Measurements from ENCODE around the gene CTNND2. TPM values are rescaled to one million over a fixed set of nuclear protein-coding genes. Genes with fewer than 3 reads are reported as not detected.

CTNND2 gene
- polyA plus RNA-seq, 1 donor from 2014 or later = not detected

DNA sequence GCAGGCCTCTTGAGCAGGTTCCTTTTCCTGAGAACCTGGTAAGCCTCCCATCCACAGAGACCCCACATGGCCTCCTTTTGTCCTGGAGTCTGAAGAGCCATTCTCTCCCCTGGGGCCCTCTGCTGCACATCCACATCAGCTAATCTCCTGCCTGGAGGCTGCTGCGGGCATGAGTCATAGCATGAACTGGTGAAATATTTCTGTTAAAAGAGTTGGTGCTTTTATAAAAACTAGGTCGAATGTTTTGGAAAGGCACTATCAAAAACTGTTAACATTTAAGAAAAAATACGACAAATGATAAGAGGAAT lies 399.4 kb downstream of the CTNND2 start:
- Mint-ChIP-seq H3K4me1 (no peaks in the 10 kb centered on the region), H3K27ac (no peak overlapping the region), H3K4me3 (no peak overlapping the region), H3K36me3 (no peaks in the 10 kb centered on the region), H3K27me3 (no peaks in the 10 kb centered on the region), H3K9me3 (peaks cover 0 to 2% (median 0%) of the 10 kb centered on the region in 3 donors)

DNA sequence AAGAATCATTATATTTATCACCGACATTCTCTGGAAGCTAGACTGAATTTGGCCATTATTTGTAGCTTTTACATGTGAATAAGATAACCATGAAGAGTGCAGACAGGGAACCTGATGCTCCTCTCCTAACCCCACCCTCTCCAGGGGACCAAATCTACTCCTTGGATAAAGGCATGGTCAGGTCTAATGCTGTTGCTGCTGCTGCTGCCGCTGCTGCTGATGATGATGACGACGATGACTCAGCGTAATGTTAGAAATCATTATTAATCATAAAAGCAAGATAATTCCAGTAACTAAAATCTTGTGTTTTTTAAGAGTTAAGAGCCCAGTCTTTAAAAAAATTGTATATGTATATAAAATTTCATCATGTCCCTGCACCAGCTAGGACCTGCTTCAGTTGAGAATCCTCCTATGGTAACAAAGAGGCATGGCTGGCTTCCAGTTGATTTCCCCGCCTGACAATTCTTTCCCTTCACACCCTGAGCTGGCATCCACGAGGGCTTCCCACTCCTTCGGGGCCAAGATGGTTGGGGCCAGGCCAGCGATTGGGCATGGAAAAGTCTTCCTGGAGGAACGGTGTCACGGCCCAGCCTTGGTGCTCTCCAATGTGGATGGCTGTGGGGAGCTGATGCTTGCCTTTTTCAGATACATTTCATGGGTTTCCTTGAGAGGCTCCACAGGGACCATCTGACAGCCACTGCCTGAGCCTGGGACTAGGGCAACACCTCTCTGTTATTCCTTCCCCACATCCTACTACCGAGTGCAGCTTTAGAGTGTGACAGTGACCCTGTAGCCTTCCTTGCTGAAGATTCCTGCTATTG lies 400.0 kb downstream of the CTNND2 start:
- H3K36me3 Mint-ChIP-seq = no peaks in the 10 kb centered on the region
- H3K27me3 Mint-ChIP-seq = no peaks in the 10 kb centered on the region
- H3K4me3 Mint-ChIP-seq = no peak overlapping the region
- no peaks in the 10 kb centered on the region for H3K4me1 Mint-ChIP-seq
- peaks cover 0 to 2% (median 0%) of the 10 kb centered on the region in 3 donors for H3K9me3 Mint-ChIP-seq
- no peak overlapping the region for H3K27ac Mint-ChIP-seq

- no peak overlapping the region for H3K27ac Mint-ChIP-seq
- no peaks in the 10 kb centered on the region for H3K36me3 Mint-ChIP-seq
- H3K27me3 Mint-ChIP-seq = no peaks in the 10 kb centered on the region
- peaks cover 0 to 4% (median 0%) of the 10 kb centered on the region in 3 donors for H3K9me3 Mint-ChIP-seq
- H3K4me3 Mint-ChIP-seq = no peak overlapping the region
- H3K4me1 Mint-ChIP-seq = no peaks in the 10 kb centered on the region
Observed at GRCh38 chr5:11502783-11503182, 401.5 kb downstream of the CTNND2 start.

DNA sequence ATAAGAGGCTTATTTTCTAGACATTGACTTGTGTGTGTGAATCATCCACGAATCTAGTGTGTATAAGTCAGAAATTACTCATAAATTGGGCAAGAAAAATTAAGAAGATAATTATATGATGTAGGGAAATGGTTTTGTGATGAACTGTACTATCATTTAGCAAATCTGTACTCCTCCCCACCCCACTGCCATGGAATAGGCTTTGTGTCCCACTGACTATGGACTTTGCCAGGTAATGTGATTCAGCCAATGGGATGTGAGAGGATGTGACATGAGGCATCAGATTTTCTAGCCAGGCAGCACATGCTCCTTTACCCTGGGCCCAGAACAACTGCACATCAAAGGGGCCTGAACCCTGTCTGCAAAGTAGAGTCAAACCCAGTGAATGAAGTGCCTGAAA lies 406.6 kb downstream of the CTNND2 start:
- Mint-ChIP-seq H3K36me3 (no peaks in the 10 kb centered on the region), H3K4me1 (no peaks in the 10 kb centered on the region), H3K27ac (no peak overlapping the region), H3K27me3 (peaks cover 2% of the 10 kb centered on the region), H3K9me3 (peaks cover 2 to 4% (median 4%) of the 10 kb centered on the region in 3 donors), H3K4me3 (no peak overlapping the region)

DNA sequence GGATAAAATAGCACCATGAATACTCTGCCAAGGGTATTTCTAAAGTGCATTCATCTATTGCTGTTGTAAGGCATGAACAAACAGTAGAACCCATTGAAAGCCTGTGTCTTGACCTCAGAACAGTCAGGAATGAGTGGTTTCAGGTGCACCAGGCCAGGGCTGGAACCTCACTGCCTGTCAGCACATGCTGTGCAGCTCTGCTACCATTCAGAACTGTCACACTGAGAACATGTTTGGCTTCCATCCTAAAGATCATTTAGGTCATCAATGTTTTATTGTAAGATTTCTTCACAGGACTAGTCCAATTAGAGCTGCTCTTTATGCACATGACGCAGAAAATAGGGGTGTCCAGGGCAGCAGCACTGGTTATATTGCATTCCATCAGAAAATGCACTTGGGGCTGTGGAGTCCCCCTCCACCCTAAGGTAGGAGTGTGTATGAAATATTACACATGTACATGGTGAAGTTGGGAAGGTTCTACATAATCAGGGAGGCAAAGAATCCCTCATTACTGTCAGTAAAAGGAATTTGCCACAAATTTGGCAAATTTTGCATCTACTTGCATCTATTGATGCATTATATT lies 408.0 kb downstream of the CTNND2 start:
- Mint-ChIP-seq H3K27me3 (peaks cover 2% of the 10 kb centered on the region), H3K36me3 (no peaks in the 10 kb centered on the region), H3K4me1 (no peaks in the 10 kb centered on the region), H3K27ac (no peak overlapping the region), H3K4me3 (no peak overlapping the region), H3K9me3 (peaks cover 2 to 4% (median 2%) of the 10 kb centered on the region in 3 donors)

DNA sequence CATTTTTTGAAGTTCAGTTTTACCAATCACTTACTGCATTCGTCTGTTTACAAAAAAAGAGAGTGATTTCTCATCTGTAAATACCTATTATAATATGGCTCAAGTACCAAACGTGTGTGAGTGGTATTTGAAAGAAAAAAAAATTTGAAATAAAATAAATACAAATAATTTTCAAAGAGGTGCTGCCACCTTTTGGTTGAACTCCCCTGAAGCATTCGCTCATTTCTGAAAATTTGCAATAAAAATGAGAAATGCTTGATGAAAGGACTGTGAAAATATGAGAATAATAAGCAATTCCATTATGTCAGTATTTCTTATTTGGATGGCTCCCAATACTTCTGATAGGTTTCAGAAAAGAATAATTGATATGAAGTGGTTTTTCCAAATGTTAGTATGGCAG lies 409.9 kb downstream of the CTNND2 start:
- Mint-ChIP-seq H3K9me3 (peaks cover 2 to 4% (median 2%) of the 10 kb centered on the region in 3 donors), H3K27me3 (peaks cover 2% of the 10 kb centered on the region), H3K27ac (no peak overlapping the region), H3K36me3 (no peaks in the 10 kb centered on the region), H3K4me1 (no peaks in the 10 kb centered on the region), H3K4me3 (no peak overlapping the region)

DNA sequence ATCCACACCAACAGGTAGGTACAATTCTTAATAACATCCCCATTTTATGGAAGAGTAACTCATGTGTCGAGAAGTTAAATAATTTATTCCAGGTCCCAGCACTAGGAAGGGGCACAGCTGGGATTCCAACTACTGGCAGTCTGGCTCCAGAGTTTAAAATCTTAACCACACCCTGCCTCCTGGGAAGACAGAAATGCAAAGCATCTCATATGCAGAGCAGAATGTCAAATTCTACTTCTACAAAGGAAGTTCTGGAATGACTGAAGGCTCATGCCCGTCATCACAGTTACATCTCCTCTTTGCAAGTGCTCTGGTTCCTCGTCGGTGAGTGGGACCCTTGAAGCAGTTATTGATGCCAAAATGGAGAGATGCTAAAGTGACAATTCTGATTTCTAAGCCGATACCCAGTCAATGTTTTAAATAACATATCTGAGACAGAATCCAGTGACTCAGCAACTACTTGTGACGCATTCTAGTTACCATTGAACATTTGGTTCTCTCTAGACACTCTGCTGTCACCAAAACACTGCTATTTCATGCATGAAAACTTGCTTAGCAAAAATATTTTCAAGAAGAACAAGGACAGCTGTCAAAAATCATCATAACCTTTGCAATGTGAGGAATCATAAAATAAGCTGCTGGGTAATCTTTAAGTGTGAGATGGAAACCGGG lies 412.7 kb downstream of the CTNND2 start:
- no peaks in the 10 kb centered on the region for H3K27me3 Mint-ChIP-seq
- no peaks in the 10 kb centered on the region for H3K4me1 Mint-ChIP-seq
- H3K4me3 Mint-ChIP-seq = no peak overlapping the region
- no peaks in the 10 kb centered on the region for H3K9me3 Mint-ChIP-seq
- no peaks in the 10 kb centered on the region for H3K36me3 Mint-ChIP-seq
- H3K27ac Mint-ChIP-seq = no peak overlapping the region

DNA sequence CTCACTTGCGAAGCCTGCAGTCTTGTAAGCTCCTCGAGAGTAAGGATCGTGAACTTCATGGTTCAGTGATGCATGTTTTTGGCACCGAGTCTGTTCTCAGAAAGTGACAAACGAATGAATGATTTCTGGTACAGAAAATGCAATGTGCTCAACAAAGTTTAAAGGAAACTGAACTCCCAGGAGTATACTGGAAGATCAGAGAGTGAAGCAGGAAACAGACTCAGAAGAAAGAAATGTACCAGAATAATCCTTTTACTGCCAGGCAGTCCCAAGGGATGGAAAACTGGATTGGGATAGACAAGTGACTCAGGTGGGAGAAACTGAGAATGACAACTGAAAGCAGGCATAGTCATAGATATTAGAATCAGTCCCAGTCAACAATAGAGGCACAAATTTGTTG lies 420.6 kb downstream of the CTNND2 start:
- peaks cover 3% of the 10 kb centered on the region for H3K27me3 Mint-ChIP-seq
- no peak overlapping the region for H3K4me3 Mint-ChIP-seq
- H3K27ac Mint-ChIP-seq = no peak overlapping the region

DNA sequence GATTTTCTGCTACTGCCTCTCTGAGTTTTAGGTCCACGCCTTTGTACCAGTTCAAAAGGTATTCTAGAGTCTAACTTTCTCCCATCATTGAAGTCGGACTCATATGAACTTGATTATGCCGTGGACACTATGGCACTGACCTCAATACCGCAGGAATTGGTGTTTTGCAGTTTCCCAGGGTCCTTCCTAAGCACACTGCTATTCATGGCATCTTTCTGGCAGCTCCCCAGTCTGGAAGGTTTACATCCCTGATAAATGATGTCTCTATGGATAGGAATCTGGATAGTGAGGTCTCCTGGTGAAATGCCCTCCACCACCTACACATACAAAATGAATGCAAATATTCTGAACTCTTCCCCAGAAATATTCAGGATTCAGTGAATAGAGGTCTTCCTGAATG lies 422.2 kb downstream of the CTNND2 start:
- Mint-ChIP-seq H3K9me3 (peaks cover 0 to 3% (median 3%) of the 10 kb centered on the region in 3 donors), H3K4me1 (no peaks in the 10 kb centered on the region), H3K27ac (no peak overlapping the region), H3K4me3 (no peak overlapping the region), H3K27me3 (peaks cover 3% of the 10 kb centered on the region), H3K36me3 (no peaks in the 10 kb centered on the region)

More for the DNA sequence above, 420.6 kb downstream of the CTNND2 start:
- peaks cover 0 to 3% (median 3%) of the 10 kb centered on the region in 3 donors for H3K9me3 Mint-ChIP-seq
- H3K4me1 Mint-ChIP-seq = no peaks in the 10 kb centered on the region
- H3K36me3 Mint-ChIP-seq = no peaks in the 10 kb centered on the region

GRCh38 chr5:11477786-11478185 lies 426.5 kb downstream of the CTNND2 start:
- H3K4me3 Mint-ChIP-seq = no peak overlapping the region
- H3K36me3 Mint-ChIP-seq = no peaks in the 10 kb centered on the region
- H3K4me1 Mint-ChIP-seq = no peaks in the 10 kb centered on the region
- H3K27ac Mint-ChIP-seq = no peak overlapping the region
- peaks cover 3% of the 10 kb centered on the region for H3K27me3 Mint-ChIP-seq
- peaks cover 0 to 1% (median 0%) of the 10 kb centered on the region in 3 donors for H3K9me3 Mint-ChIP-seq

- no peak overlapping the region for H3K27ac Mint-ChIP-seq
- peaks cover 3% of the 10 kb centered on the region for H3K27me3 Mint-ChIP-seq
- H3K9me3 Mint-ChIP-seq = no peaks in the 10 kb centered on the region
- H3K4me1 Mint-ChIP-seq = no peaks in the 10 kb centered on the region
- no peak overlapping the region for H3K4me3 Mint-ChIP-seq
- H3K36me3 Mint-ChIP-seq = no peaks in the 10 kb centered on the region
Observed at GRCh38 chr5:11476866-11477265, 427.4 kb downstream of the CTNND2 start.

DNA sequence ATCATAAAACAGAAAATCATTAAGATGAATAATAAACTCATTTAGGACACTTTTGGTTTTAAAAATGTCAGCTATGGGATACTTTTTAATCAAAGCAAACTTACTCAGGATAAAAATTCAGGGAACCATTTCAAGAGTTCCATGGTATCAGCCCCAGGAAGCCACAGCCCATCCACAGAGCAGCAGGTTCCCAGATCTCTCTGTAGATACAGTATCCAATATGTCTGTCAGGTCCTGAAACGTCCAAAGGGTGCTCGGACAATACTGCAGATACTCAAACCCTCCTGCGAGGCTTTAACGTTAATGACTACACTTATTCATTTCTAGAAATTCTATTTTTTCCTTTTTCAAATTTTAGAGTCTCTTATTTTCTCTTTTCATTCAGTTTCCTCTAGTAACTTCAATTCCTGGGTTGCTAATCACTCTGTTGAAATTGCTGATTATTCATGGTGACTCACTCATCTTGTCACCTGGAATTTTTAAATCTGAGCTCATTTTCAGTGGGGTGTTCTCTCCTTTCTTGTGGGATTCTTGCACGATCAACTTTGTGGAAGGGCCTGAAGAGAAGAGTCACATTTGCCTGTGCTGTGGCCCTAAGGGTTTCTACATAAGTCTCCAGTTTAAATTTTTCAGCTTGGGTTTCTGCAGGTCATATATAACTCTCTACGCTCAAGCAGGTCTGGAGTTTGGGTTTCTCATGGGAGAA lies 435.8 kb downstream of the CTNND2 start:
- no peaks in the 10 kb centered on the region for H3K36me3 Mint-ChIP-seq

GRCh38 chr5:11467588-11467987 lies 436.7 kb downstream of the CTNND2 start:
- H3K4me1 Mint-ChIP-seq = no peaks in the 10 kb centered on the region
- no peak overlapping the region for H3K4me3 Mint-ChIP-seq
- H3K36me3 Mint-ChIP-seq = no peaks in the 10 kb centered on the region
- H3K27ac Mint-ChIP-seq = no peak overlapping the region
- peaks cover 0 to 2% (median 0%) of the 10 kb centered on the region in 3 donors for H3K9me3 Mint-ChIP-seq
- no peaks in the 10 kb centered on the region for H3K27me3 Mint-ChIP-seq

More for the DNA sequence above, 435.8 kb downstream of the CTNND2 start:
- Mint-ChIP-seq H3K4me1 (no peaks in the 10 kb centered on the region), H3K9me3 (peaks cover 0 to 2% (median 0%) of the 10 kb centered on the region in 3 donors), H3K27ac (no peak overlapping the region), H3K4me3 (no peak overlapping the region), H3K27me3 (no peaks in the 10 kb centered on the region)

DNA sequence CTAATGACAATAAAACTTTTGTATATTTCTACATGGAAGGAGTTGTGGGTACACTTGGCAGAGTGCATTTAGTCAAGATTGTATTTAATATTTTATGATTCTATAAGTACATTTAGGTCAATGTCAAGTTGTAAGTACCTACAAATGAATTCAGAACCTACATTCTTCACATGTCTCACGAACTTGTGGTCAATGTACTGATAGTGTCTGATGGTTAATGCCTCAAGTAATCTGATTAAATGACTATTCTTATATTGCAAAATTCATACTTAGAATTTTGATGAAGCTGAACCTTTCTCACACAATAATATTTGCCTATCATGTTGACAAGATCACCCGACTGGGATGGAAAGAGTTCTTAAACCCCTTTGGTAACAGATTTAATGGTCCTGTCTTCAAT lies 444.5 kb downstream of the CTNND2 start:
- H3K4me3 Mint-ChIP-seq = no peak overlapping the region
- H3K36me3 Mint-ChIP-seq = no peaks in the 10 kb centered on the region
- no peak overlapping the region for H3K27ac Mint-ChIP-seq
- H3K9me3 Mint-ChIP-seq = peaks cover 0 to 2% (median 0%) of the 10 kb centered on the region in 3 donors
- H3K27me3 Mint-ChIP-seq = no peaks in the 10 kb centered on the region
- H3K4me1 Mint-ChIP-seq = no peaks in the 10 kb centered on the region

- H3K4me3 Mint-ChIP-seq = no peak overlapping the region
- H3K9me3 Mint-ChIP-seq = no peaks in the 10 kb centered on the region
- no peak overlapping the region for H3K27ac Mint-ChIP-seq
- H3K4me1 Mint-ChIP-seq = no peaks in the 10 kb centered on the region
- H3K27me3 Mint-ChIP-seq = no peaks in the 10 kb centered on the region
- H3K36me3 Mint-ChIP-seq = no peaks in the 10 kb centered on the region
Observed at GRCh38 chr5:11455505-11455904, 448.7 kb downstream of the CTNND2 start.
